Glutamatergic neuron (in vitro differentiated cells): Measurements from ENCODE around the gene FAM3C. TPM values are rescaled to one million over a fixed set of nuclear protein-coding genes. Genes with fewer than 3 reads are reported as not detected.

Source experiments
- DNase-seq: peaks from one replicate; pipeline ENCODE4 v3.0.0; 2022
- H3K27ac Mint-ChIP-seq: one replicate; pipeline ENCODE4 v1.8.0; 2020; ENCODE audit warnings: mild to moderate bottlenecking, mixed read lengths, inconsistent platforms; ENCODE audit not compliant: unreplicated experiment
- H3K27me3 Mint-ChIP-seq: one replicate; pipeline ENCODE4 v1.8.0; 2020; ENCODE audit warnings: mild to moderate bottlenecking, moderate library complexity, mixed read lengths, inconsistent platforms; ENCODE audit not compliant: unreplicated experiment
- H3K36me3 Mint-ChIP-seq: one replicate; pipeline ENCODE4 v1.8.0; 2020; ENCODE audit warnings: mild to moderate bottlenecking, mixed read lengths, inconsistent platforms; ENCODE audit not compliant: unreplicated experiment
- H3K4me1 Mint-ChIP-seq: one replicate; pipeline ENCODE4 v1.8.0; 2020; ENCODE audit warnings: mild to moderate bottlenecking, low read depth, mixed read lengths, inconsistent platforms; ENCODE audit not compliant: unreplicated experiment
- H3K4me3 Mint-ChIP-seq: one replicate; pipeline ENCODE4 v1.8.0; 2020; ENCODE audit warnings: mild to moderate bottlenecking, mixed read lengths, inconsistent platforms; ENCODE audit not compliant: unreplicated experiment
- H3K9me3 Mint-ChIP-seq: one replicate; pipeline ENCODE4 v1.8.0; 2020; ENCODE audit warnings: mild to moderate bottlenecking, moderate library complexity, mixed read lengths, inconsistent platforms; ENCODE audit not compliant: unreplicated experiment
- total RNA-seq: library from RNA; stranded (reverse); fragmentation: NEBNext Ultra II Directional; extraction: Animal tissue kit (Norgen Biotek cat#: 25700); gene quantifications from one replicate; pipeline ENCODE4 v1.2.1, GENCODE V29; 2021; ENCODE audit not compliant: unreplicated experiment
- TF ChIP-seq, protein P1 (sequence below): fragments of 200-600 bp; sonication (generic); IDR thresholded peaks from one replicate; pipeline ENCODE4 v1.5.0; 2021; ENCODE audit not compliant: partially characterized antibody, unreplicated experiment

Gene FAM3C
- total RNA-seq, 1 donor from 2014 or later, result 19.9 TPM

DNA sequence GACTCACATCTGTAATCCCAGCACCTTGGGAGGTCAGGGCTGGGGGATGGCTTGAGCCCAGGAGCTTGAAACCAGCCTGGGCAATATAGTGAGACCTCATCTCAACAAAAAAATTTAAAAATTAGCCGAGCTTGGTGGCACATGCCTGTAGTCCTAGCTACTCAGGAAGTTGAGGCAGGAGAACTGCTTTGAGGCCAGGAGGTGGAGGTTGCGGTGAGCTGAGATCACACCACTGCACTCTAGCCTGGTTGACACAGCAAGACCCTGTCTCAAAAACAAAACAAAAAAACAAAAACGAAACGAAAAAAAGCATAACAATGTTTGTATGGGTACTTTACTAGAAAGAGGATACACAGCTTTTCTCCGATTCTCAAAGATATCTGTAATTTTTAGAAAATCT is 35.5 kb downstream of the FAM3C start:
- H3K27me3 Mint-ChIP-seq, result no peaks in the 10 kb centered on the region
- H3K27ac Mint-ChIP-seq, result no peak overlapping the region
- no peaks in the 10 kb centered on the region for H3K9me3 Mint-ChIP-seq
- H3K4me1 Mint-ChIP-seq, result no peaks in the 10 kb centered on the region
- no peaks in the 10 kb centered on the region for H3K36me3 Mint-ChIP-seq
- DNase-seq, result no peak
- no peak overlapping the region for H3K4me3 Mint-ChIP-seq
- TF ChIP-seq, protein P1, sequence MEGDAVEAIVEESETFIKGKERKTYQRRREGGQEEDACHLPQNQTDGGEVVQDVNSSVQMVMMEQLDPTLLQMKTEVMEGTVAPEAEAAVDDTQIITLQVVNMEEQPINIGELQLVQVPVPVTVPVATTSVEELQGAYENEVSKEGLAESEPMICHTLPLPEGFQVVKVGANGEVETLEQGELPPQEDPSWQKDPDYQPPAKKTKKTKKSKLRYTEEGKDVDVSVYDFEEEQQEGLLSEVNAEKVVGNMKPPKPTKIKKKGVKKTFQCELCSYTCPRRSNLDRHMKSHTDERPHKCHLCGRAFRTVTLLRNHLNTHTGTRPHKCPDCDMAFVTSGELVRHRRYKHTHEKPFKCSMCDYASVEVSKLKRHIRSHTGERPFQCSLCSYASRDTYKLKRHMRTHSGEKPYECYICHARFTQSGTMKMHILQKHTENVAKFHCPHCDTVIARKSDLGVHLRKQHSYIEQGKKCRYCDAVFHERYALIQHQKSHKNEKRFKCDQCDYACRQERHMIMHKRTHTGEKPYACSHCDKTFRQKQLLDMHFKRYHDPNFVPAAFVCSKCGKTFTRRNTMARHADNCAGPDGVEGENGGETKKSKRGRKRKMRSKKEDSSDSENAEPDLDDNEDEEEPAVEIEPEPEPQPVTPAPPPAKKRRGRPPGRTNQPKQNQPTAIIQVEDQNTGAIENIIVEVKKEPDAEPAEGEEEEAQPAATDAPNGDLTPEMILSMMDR, result no peak

DNA sequence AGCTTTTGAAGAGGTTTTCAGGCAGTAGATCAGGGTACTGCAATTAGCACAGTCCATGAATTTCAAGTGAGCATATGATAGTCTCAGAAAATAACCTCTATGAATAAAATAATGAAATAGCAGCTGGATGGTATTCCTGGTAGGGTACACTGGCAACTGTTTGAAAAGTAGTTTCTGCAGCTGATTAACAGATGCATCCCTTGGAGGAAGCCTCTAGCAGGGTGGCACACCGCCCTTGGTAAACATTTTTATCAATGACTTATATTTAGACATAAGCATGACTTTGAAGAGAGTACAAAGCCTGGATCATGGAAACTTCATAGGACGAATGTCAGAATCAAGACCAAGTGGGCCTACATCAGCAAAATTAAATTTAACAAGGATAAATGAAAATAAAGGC is 40.5 kb downstream of the FAM3C start:
- no peak for DNase-seq
- no peaks in the 10 kb centered on the region for H3K4me1 Mint-ChIP-seq
- no peak overlapping the region for H3K27ac Mint-ChIP-seq
- H3K9me3 Mint-ChIP-seq, result no peaks in the 10 kb centered on the region
- H3K36me3 Mint-ChIP-seq, result no peaks in the 10 kb centered on the region
- no peak overlapping the region for H3K4me3 Mint-ChIP-seq
- no peaks in the 10 kb centered on the region for H3K27me3 Mint-ChIP-seq
- TF ChIP-seq, protein P1, result no peak

GRCh38 chr7:121352323-121352722 is 43.8 kb downstream of the FAM3C start:
- H3K4me1 Mint-ChIP-seq, result peaks cover 2% of the 10 kb centered on the region
- no peaks in the 10 kb centered on the region for H3K36me3 Mint-ChIP-seq
- TF ChIP-seq, protein P1, result no peak
- no peaks in the 10 kb centered on the region for H3K9me3 Mint-ChIP-seq
- H3K27me3 Mint-ChIP-seq, result no peaks in the 10 kb centered on the region
- no peak overlapping the region for H3K27ac Mint-ChIP-seq
- DNase-seq, result no peak
- H3K4me3 Mint-ChIP-seq, result no peak overlapping the region

DNA sequence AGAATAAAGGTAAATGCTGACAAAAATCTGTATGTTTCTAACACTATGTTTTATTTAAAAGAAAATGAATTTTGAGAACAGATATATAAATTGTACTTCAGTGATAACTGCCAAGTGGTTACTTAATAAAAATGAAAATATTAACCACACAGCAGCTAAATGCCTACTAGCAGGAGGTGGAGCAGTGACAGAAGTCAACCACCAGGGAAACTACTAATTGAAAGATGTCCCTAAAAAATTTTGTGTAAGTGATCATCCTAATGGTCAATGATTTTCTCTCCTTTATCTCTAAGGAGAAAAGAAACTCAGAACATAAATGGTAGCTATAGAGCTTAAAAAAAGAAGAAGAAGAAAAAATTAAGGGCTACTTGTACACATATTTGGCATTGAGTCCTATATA is 44.4 kb downstream of the FAM3C start:
- Mint-ChIP-seq H3K4me1 (peaks cover 3% of the 10 kb centered on the region), H3K27me3 (no peaks in the 10 kb centered on the region)

DNA sequence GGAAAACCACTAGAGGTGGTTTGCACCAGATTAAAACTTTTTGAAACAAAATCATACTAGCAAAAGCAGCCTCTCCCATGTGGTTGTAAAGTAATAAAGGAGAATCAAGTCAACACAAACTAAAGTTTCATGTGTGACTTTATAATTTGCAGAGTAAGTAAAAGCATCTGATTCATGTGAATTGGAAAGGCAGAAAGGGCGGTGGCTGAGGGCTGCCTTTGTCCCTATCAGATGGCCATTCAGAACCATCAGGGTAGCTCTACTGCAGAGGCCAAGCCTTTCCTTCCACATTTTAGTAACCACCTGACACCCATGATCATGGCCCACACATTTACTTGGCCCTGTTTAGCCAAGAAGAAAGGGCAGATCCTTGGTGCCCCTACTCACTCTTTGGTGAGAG is 51.6 kb downstream of the FAM3C start:
- H3K4me1 Mint-ChIP-seq, result peaks cover 3% of the 10 kb centered on the region
- no peak overlapping the region for H3K27ac Mint-ChIP-seq
- TF ChIP-seq, protein P1, result no peak
- no peak for DNase-seq
- H3K27me3 Mint-ChIP-seq, result no peaks in the 10 kb centered on the region
- H3K4me3 Mint-ChIP-seq, result no peak overlapping the region
- H3K36me3 Mint-ChIP-seq, result no peaks in the 10 kb centered on the region
- no peaks in the 10 kb centered on the region for H3K9me3 Mint-ChIP-seq

More for the DNA sequence above, 44.4 kb downstream of the FAM3C start:
- Mint-ChIP-seq H3K9me3 (no peaks in the 10 kb centered on the region), H3K36me3 (no peaks in the 10 kb centered on the region), H3K4me3 (no peak overlapping the region), H3K27ac (no peak overlapping the region)
- TF ChIP-seq, protein P1, result peak; percentile 58
- DNase-seq, result no peak
